ENCODE measurements around the gene ASCC3. TPM values are rescaled to one million over a fixed set of nuclear protein-coding genes. Genes with fewer than 3 reads are reported as not detected.
A peak's percentile ranks its signal among the peaks of the same experiment; 100 is the strongest.

Gene ASCC3
- total RNA-seq, 1 experiment from 2014 or later = 48.2 TPM

- Histone ChIP-seq H3K9me3 (no peaks in the 10 kb centered on the region), H3K4me1 (peaks cover 33% of the 10 kb centered on the region), H3K4me3 (ENCODE audit: low read depth, low read length) (no peak overlapping the region), H3K36me3 (ENCODE audit: control insufficient read depth, insufficient read depth, low read length) (no peaks in the 10 kb centered on the region), H3K27me3 (replicated peaks; ENCODE audit: control insufficient read depth, insufficient read depth, low read length) (no peaks in the 10 kb centered on the region)
- intact Hi-C loops (cut with micrococcal nuclease; ENCODE audit: unreplicated experiment) = no loop called here
- Mint-ChIP-seq H3K36me3 (ENCODE audit: insufficient read depth, unreplicated experiment) (no peaks in the 10 kb centered on the region), H3K4me1 (ENCODE audit: low read depth, unreplicated experiment) (peaks cover 37% of the 10 kb centered on the region), H3K4me3 (ENCODE audit: unreplicated experiment) (no peak overlapping the region), H3K9me3 (ENCODE audit: unreplicated experiment) (no peaks in the 10 kb centered on the region), H3K27me3 (ENCODE audit: insufficient read depth, unreplicated experiment) (no peaks in the 10 kb centered on the region), H3K27ac (ENCODE audit: unreplicated experiment) (no peak overlapping the region)
- no peak for DNase-seq
- TF ChIP-seq CTCF (IDR thresholded peaks at IDR 0.05; ENCODE audit: insufficient read depth in 1 of 2, low read depth in 1 of 2, low read length in 1 of 2, severe bottlenecking in 1 of 2, unreplicated experiment in 1 of 2) = no peak
- CTCF ChIA-PET = no interaction called here
- BruUV-seq (replicated peaks) = no TSS peak
- POLR2A ChIA-PET = no interaction called here
These were observed 25.2 kb upstream of the ASCC3 start for GRCh38 chr6:100906325-100906724.

- H3K4me1 Mint-ChIP-seq (ENCODE audit: low read depth, unreplicated experiment) = peaks cover 37% of the 10 kb centered on the region
- CTCF ChIA-PET = interaction anchor here (0.7 kb wide), 1 partner anchor 11 kb away, joined by 8 read pairs; no protein-coding TSS in a partner anchor
- no TSS peak for BruUV-seq (replicated peaks)
These were observed 23.9 kb upstream of the ASCC3 start for GRCh38 chr6:100905067-100905466.

GRCh38 chr6:100904316-100904715 is 23.2 kb upstream of the ASCC3 start:
- ChIA-PET POLR2A (no interaction called here), CTCF (interaction anchor here (0.7 kb wide), 1 partner anchor 12 kb away, joined by 8 read pairs; no protein-coding TSS in a partner anchor)
- H3K27me3 ChIP-seq (replicated peaks; ENCODE audit: control insufficient read depth, insufficient read depth, low read length) = no peaks in the 10 kb centered on the region
- Mint-ChIP-seq H3K9me3 (ENCODE audit: unreplicated experiment) (no peaks in the 10 kb centered on the region), H3K4me3 (ENCODE audit: unreplicated experiment) (peak overlapping the region; percentile 62), H3K4me1 (ENCODE audit: low read depth, unreplicated experiment) (peaks cover 37% of the 10 kb centered on the region), H3K36me3 (ENCODE audit: insufficient read depth, unreplicated experiment) (no peaks in the 10 kb centered on the region), H3K27me3 (ENCODE audit: insufficient read depth, unreplicated experiment) (no peaks in the 10 kb centered on the region), H3K27ac (ENCODE audit: unreplicated experiment) (peak overlapping the region; percentile 55)
- H3K9me3 ChIP-seq = no peaks in the 10 kb centered on the region; the same call in 1 of the 2 replicates
- no peaks in the 10 kb centered on the region for H3K36me3 ChIP-seq (ENCODE audit: control insufficient read depth, insufficient read depth, low read length)
- BruUV-seq (replicated peaks) = no TSS peak
- peak; percentile 53 to 56 for DNase-seq
- intact Hi-C loops (cut with micrococcal nuclease; ENCODE audit: unreplicated experiment) = loop anchor here (2.0 kb wide), 1 partner anchor 14 kb away; no protein-coding TSS in a partner anchor
- H3K4me3 ChIP-seq (ENCODE audit: low read depth, low read length) = no peak overlapping the region
- H3K4me1 ChIP-seq = peaks cover 34% of the 10 kb centered on the region
- no peak for TF ChIP-seq CTCF (IDR thresholded peaks at IDR 0.05; ENCODE audit: insufficient read depth in 1 of 2, low read depth in 1 of 2, low read length in 1 of 2, severe bottlenecking in 1 of 2, unreplicated experiment in 1 of 2)

More at GRCh38 chr6:100905067-100905466, 23.9 kb upstream of the ASCC3 start:
- Mint-ChIP-seq H3K9me3 (ENCODE audit: unreplicated experiment) (no peaks in the 10 kb centered on the region), H3K27me3 (ENCODE audit: insufficient read depth, unreplicated experiment) (no peaks in the 10 kb centered on the region), H3K36me3 (ENCODE audit: insufficient read depth, unreplicated experiment) (no peaks in the 10 kb centered on the region), H3K4me3 (ENCODE audit: unreplicated experiment) (no peak overlapping the region), H3K27ac (ENCODE audit: unreplicated experiment) (peak overlapping the region; percentile 55)
- Histone ChIP-seq H3K27me3 (replicated peaks; ENCODE audit: control insufficient read depth, insufficient read depth, low read length) (no peaks in the 10 kb centered on the region), H3K36me3 (ENCODE audit: control insufficient read depth, insufficient read depth, low read length) (no peaks in the 10 kb centered on the region), H3K4me1 (peaks cover 34% of the 10 kb centered on the region), H3K9me3 (no peaks in the 10 kb centered on the region; the same call in 1 of the 2 replicates), H3K4me3 (ENCODE audit: low read depth, low read length) (no peak overlapping the region)
- no peak for TF ChIP-seq CTCF (IDR thresholded peaks at IDR 0.05; ENCODE audit: insufficient read depth in 1 of 2, low read depth in 1 of 2, low read length in 1 of 2, severe bottlenecking in 1 of 2, unreplicated experiment in 1 of 2)
- DNase-seq = no peak
- POLR2A ChIA-PET = no interaction called here
- intact Hi-C loops (cut with micrococcal nuclease; ENCODE audit: unreplicated experiment) = loop anchor here (2.0 kb wide), 1 partner anchor 14 kb away; no protein-coding TSS in a partner anchor

Measured in Caco-2 (cell line).